ENCODE data around the gene FAM20B.

FAM20B gene

GRCh38 chr1:179095924-179096323 is 70.2 kb downstream of the FAM20B start:
- no peak for DNase-seq

DNA sequence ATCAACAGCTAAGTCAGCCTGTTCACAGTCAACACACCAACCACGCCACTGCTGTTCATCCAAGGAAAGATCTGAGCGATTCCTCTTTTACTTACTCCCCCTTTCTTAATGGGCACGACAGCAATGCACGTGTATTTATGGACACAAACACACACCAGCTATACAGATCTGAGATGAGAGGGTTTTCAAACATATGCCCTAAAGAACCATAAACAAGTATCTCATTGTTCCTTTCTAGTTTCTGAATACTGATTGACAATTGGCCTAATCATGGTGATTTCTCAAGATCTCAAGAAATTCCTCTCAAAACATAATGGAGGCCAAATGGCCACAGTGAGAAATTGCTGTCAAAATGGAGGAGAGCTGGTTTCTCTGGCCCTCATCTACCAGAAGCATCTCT is 74.2 kb downstream of the FAM20B start:
- DNase-seq = no peak

DNA sequence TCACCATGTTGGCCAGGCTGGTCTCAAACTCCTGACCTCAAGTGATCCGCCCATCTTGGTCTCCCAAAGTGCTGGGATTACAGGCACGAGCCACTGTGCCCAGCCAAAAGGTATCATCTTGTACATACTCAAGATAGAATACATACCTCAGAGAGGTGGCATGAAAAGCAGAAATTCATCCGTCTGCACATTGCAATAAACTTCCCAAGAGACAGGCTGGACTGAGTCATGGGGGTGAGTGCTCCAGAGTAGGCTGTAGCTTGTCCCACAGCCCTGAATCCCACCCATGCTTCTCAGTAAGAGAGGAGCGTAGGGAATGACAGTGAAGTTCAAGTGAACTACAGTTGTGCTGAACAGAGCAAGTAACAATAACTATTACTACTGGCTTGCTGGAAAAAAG is 75.9 kb downstream of the FAM20B start:
- DNase-seq = no peak

- no peak for DNase-seq
These were observed 78.3 kb downstream of the FAM20B start for GRCh38 chr1:179103999-179104398.

GRCh38 chr1:179104611-179105250 is 79.0 kb downstream of the FAM20B start:
- no peak for DNase-seq

GRCh38 chr1:179105393-179105792 is 79.7 kb downstream of the FAM20B start:
- DNase-seq = peak; percentile 49

GRCh38 chr1:179107706-179108629 is 82.3 kb downstream of the FAM20B start:
- no peak for DNase-seq

- no peak for DNase-seq
These were observed 83.0 kb downstream of the FAM20B start for GRCh38 chr1:179108644-179109043.

GRCh38 chr1:179115181-179115580 is 89.5 kb downstream of the FAM20B start:
- DNase-seq = no peak

DNA sequence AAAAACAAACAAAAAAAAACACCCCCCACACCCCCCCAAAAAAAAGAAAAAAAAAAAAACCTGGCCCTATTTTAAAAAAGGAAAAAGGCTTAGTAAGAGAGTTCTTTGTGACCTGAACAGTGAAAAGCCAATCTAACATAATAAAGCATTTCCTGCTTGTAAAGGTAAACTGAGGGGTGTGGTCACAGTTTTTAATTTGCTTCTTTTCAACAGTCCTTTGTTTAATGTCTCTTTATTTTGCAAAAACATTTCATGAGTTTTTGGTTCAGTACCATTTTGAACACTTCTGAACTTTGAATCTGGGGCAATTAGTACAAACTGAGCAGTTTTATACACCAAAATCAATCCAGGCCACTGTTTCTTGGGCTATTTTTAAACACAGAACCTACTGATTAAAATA is 93.8 kb downstream of the FAM20B start:
- DNase-seq = no peak

GRCh38 chr1:179120736-179121135 is 95.0 kb downstream of the FAM20B start:
- DNase-seq = no peak

DNA sequence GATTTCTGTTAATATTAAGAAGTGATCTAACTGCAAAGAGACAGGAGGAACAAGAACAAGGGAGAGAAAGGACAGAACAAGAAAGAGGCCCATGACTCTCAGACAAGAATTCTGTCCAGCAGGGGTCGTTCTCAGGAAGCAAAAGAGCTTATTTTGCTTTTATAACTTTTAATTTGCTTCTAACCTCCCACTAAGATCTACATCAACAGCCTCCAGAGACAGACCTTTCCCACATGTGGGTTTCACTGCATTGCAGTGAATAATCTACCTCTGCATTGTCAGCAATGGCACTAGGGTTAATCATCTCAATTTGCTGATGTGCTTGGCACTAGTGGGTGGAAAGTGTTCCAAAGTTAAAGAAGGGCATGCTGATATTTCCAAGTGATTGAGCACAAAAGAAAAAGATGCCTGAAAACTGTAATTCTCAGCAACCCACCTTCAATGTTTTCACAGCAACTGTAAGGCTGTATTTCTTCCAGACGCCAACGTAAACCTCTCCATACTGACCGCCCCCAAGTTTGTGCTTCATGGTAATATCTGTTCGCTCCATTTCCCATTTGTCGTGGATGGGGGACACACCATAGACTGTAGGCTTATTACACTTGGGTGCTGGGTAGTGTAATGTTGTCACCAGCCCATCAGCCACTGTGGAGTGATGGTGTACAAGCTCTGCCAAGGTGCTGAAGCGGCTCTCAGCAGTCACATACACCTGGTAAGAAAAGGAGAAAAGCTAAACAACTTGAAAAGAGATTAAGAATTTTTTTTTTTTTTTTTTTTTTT is 95.7 kb downstream of the FAM20B start:
- DNase-seq = no peak

- DNase-seq = no peak
These were observed 99.2 kb downstream of the FAM20B start for GRCh38 chr1:179124873-179125272.
